NCI-H1930 (cell line): Measurements from ENCODE around the gene LPO.

Experiments used
- DNase-seq, 2 experiments: peaks; one replicate each; lab custom pipeline; 2025; lab: John Stamatoyannopoulos, UW

Gene LPO

DNA sequence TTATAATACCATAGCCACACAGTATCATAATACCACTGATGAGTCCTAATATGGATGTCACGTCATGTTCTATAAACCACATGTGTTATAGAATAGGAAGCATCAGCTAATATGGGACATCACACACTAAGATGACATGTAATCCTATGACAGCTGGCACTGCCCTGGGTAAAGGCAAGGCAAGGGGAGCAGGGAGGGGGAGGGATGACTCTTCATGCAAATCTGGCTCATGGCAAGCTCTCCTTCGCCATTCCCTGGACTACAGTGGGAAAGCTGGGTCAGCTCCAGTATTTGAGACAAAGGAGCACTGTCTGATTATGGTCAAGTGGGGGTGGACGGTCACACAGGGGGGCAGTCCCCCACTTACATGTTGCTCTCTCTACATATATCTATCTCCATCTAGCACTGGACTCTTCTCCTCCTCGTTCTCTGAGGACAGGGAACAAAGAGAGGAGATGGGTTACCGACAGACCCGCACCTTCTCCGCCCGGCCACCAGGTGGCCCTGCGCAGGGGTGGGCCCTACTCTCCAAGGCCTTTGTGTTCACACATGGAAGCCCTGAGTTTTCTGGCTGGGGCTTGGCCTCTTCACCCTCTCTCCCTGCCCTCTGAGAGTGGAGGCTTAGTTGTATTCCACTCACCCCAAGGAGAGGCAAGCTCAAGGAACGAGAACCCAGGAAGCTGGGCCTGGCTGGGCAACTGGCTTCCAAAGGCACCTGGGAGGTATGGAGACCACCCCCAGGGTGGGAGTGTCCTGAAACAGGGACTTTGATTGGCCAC lies 65.8 kb downstream of the LPO start:
- peak; percentile 17 to 39 for DNase-seq

DNA sequence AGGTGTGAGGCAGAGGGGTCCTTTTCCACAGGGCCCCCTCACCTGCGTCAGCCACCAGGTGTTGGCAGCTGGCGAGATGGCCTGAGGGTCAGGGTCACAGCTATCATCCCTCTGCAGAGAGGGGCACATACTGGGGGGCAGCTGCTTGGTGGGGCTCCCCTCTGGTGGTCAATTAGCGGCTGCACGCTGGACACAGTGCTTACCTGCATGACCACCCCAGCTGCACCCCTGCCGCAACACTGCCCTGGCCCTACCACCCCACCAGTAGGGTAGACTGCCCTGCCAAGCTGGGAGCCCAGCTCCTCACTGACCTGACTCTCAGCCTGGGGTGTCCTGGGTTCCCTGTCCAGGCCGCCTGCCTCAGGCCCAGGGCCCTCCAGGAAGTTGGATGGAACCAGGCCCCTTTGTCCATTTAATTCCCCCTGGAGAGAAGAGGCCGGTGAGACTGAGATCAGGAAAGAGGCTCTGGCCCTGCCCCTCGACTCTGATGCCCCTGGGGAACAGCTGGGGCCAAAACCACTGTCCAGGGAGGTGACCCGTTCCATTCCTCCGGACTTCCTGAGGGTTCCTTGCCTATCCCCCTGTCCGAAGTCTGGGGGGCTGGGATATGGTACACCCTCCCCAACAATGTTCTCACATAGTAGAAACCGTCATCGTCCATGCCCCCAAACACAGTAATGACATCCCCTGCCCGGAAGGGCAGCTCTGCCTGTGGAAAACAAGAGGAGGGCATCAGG lies 66.5 kb downstream of the LPO start:
- DNase-seq = no peak

DNA sequence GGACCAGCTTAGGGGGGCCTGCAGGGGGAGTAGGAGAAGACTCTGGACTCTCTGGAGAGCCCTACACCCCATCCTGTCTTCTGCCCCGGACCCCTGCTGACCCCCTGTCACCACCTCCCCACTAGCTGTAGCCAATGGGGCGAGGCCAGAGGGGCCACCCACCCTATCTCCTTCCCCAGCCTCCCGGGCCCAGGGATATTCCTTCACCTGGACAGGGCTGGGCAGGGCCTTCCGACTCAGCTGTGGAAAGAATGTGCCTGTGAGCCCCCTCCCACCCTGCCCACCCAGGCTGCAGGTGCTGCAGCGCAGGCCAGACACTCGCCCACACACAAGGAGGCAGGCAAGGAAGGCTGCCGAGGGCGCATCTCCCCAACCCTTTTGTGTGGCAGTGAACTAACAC lies 67.2 kb downstream of the LPO start:
- DNase-seq = no peak

- no peak for DNase-seq
These were observed 68.0 kb downstream of the LPO start for GRCh38 chr17:58306131-58306951.

DNA sequence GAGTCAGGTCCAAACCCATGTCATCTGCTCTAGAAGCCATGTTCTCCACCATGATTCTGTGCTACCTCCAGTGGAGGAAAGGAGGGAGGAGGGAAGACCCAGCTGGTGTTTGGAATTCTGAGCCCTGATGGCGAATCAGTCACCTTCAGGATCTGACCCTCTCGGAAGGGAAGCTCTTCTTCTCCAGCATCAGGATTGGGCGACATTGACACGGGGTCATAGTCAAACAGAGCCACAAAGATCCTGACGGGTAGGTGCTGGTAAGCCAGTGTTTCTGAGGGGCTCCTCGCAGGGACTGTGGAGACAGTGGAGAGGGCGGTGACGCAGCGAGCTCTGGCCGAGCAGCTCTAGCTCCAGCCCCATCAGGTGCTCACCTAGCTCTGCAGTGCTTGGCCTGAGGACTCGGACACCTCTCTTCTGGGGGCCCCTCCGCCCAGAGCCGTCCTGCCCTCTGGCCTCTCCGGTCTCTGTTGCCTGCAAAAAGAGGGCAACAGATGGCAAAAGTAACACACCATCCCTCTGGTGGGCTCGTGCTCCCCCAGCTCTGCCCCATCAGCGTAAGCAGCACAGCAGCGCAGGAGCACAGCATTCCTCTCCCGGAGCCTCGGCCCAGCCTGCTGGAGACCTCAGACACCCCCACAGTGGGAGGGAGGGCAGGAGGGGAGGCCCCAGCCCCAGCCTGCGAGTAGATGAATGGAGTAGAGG lies 69.2 kb downstream of the LPO start:
- no peak for DNase-seq

DNA sequence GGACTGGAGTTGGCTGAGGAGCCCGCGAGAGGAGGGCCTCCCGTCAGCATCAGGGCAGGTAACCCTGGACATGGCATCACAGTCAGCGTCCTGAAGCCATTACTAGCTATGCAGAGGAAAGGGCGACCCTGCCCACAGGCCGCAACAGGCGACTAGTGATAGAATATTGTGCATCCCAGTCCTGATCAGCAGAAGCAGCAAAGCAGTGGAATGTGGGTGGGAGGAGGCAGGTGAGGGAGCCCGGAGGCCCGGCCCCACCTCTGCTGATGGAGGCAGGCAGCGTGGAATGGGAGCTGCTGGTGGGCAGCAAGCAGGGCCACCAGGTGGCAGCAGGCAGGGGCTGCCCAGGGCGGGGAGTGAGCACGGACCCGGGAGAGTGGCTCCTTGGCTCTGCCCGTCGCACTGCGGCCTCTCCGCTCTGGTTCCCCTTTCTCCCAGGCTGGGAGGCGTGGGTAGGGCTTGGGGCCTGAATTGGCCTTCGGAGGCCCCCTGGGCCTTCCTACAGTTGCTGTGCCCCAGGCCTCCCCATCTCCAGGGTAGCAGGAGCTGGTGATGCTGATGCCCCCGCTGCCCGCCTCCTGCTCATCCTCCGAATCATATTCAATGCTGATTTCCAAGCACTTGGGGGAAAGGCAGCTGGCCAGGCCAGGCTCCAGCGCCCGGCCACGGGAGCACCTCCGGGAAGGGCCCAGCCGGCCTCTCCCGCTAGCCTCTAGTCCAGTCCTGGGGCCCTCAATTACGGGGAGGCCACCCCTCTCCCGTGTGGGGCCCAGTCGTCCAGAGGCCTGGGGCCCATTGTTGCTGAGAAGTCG lies 70.0 kb downstream of the LPO start:
- no peak for DNase-seq

- DNase-seq = no peak
These were observed 70.9 kb downstream of the LPO start for GRCh38 chr17:58308985-58309917.

DNA sequence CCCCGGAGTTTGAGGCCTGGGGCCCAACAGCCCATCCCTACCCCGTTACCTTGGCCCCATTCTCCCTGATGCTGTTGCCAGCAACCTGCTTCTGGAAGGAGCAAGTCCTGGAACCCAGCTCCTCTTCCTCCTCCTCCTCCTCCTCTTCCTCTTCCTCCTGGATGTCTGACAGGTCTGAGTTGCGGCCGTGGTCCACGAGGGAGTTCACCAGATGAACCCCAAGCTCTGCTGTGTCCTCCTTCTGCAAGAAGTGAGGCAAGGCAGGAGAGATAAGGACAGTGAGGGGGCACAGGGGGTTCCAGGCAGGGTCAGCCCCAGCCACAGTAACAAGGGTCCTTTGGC lies 71.5 kb downstream of the LPO start:
- no peak for DNase-seq

GRCh38 chr17:58310511-58311428 lies 72.4 kb downstream of the LPO start:
- no peak for DNase-seq

DNA sequence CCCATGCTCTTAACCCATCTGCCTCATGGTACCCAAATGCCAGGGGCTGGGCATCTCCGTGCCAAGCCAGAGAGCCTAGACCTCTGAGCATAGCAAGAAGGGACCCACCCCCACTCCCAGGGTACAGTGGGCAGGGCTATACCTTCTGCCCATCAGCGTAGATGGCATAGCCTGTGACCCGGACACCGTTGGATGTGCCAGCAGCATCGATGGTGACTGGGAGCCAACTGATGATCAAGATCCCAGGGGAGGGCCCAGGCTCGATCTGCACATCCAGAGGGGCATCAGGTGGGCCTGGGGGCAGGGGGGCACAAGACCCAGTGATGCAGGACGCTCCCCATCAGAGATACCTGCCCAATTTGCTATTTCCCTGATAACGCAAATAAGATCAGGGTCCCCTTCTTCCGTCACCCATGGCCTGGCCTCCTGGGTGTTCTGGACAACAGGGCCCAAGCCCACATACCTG lies 73.1 kb downstream of the LPO start:
- no peak for DNase-seq

DNA sequence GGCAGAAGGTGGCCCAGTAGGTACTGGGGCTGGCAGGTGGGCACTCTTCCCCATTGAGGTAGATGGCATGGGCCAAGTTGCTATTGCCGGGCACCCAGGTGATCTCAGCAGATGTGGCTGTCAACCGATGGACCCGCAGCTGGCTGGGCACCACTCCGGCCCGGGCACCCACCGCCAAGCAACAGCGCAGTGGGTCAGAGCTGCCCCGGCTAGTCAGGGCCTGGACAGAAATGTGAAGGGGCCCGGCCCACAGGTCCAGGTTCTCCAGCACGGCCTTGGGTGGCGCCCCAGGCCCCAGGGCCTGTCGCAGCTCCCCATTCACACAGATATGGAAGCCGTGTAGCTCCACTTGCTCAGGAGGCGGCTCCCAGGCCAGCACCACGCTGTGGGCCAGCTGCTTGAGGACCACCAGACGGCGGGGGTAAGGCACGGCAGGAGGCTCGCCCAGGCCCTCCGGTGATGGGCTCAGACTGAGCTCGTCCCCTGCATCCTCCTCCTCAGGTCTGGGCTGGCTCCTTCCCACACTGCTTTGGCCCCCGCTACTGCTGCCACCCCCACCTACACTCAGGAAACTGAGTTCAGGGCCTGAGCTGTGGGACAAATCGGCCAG lies 73.7 kb downstream of the LPO start:
- no peak for DNase-seq

GRCh38 chr17:58312829-58313228 lies 74.4 kb downstream of the LPO start:
- DNase-seq = no peak

DNA sequence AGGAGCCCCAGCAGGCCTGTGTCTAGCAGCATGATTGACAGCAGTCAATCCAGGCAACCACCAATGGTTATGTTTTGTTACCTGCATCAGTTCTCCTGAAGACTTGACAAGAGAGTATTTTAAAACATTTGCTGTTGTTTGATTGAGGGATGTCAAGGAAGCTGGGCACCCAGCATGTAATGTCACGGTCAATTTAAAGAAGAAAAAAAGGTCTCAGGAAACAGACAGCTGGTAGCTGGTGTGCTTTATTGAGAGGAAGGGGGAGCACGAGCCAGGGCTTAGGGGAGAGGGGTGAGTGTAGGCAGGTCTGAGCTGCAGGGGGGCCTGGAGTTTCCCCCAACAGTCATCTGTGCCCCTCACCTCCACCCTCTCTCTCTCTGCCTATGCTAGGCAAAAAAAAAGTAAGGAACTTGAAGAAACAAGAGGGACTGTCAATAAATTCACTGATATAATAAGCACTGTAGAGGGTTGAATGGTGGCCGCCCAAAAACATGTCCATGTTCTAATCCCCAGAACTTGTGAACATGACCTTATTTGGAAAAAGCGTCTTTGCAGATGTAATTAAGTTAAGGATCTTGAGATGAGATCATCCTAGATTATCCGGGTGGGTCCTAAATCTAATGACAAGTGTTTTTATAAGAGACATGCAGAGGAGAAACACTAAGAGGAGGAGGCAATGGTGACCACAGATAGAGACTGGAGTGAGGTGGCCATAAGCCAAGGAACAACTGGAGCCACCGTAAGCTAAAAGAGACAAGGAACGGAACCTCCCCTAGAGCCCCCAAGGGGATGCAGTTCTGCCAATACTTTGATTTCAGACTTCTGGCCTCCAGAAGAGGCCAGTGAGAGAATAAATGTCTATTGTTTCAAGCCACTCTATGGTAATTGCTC lies 75.7 kb downstream of the LPO start:
- no peak for DNase-seq

GRCh38 chr17:58314706-58315015 lies 76.3 kb downstream of the LPO start:
- DNase-seq = no peak

DNA sequence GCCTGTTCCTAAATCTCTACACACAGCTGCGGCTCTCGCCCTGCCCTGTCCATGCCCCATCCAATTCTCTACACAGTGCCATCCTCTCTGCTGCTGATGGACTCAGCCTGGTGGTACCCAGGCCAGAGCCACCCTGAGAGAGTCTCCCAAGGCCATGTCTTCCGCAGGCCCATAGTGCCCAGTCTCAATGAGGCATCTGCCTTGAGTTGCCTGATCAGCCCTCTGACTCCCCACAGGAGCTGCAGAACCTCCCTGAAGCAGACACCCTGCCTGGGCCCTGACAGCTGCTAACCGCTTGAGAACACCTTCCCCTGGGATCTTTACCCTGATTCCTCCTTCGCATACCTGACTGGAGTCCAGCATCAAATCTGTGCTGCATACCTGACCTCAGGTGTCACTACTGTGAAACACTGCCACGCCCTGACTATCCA lies 76.9 kb downstream of the LPO start:
- no peak for DNase-seq

- no peak for DNase-seq
These were observed 77.4 kb downstream of the LPO start for GRCh38 chr17:58315750-58316149.

DNA sequence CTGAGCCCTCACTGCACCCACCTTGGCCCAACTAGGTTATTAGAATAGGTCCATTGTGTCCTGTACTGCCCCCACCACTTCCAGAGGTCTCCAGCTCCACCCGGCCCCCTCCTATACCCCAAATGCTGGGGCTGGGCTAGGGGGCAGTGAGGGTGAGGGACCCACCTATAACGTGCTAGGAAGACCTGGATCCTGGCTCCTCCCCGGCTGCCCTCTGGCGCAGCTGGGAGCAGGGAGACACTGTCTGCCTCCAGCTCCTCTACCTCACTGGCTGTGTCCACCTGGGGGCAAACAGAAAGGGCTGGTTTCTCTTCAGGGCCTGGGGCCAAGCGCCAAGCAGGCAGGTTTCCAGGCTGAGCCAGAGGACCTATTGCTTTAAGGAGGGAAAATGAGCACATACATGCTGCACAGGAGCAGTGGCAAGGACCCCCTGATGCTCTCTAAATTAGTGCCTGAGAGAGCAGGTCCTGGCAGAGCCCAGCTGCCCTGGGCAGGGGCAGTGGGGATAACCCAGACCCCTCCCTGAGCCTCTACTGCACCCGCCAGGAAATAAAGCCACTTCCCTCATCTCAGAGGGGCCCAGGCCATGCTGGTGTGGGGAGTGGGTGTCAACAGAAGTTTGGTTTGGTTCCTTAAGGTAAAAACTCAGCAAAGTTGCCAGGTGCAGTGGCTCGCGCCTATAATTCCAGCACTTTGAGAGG lies 78.0 kb downstream of the LPO start:
- DNase-seq = no peak
